Tibial nerve (tissue), 3 donors: Measurements from ENCODE around the gene NPM1.

Experiments
- POLR2A ChIP-seq, 2 donors: fragments of 450-650 bp; IDR thresholded peaks; one replicate each; pipeline ENCODE4 v1.6.1; 2017; ENCODE audit warnings: antibody characterized with exemption in 2 of 2, mild to moderate bottlenecking in 2 of 2, moderate library complexity in 2 of 2
- TF ChIP-seq, protein P1 (sequence below), 5 experiments: fragments of 200-600 bp in 3 of 5; fragments of 450-650 bp in 2 of 5; sonication (generic) in 3 of 5; IDR thresholded peaks; one replicate each; pipeline ENCODE4 v1.5.1; 2016 to 2019; ENCODE audit warnings: antibody characterized with exemption in 5 of 5, mild to moderate bottlenecking in 3 of 5, moderate library complexity in 2 of 5

DNA sequence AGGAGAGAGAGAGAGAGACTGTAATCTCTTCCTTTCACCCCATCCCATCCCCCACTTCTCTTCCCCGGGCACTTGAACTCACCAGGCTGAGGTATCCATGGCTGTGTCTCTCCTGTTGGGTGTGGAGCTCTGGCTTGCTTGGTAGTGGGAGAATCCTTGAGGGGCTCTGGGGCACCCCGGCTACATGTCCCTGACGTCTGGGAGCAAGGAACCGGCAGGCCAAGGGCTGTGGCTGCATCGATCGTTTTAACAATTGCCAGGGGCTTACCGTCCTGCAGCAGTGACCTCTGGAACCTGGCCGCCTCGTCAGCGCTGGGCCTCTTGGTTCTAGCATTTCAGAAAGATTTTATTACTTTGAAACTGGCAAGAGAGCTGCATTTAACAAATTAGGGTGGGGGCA is 61.8 kb downstream of the NPM1 start:
- no peak for TF ChIP-seq POLR2A (IDR thresholded peaks at IDR 0.05)
- TF ChIP-seq, protein P1, sequence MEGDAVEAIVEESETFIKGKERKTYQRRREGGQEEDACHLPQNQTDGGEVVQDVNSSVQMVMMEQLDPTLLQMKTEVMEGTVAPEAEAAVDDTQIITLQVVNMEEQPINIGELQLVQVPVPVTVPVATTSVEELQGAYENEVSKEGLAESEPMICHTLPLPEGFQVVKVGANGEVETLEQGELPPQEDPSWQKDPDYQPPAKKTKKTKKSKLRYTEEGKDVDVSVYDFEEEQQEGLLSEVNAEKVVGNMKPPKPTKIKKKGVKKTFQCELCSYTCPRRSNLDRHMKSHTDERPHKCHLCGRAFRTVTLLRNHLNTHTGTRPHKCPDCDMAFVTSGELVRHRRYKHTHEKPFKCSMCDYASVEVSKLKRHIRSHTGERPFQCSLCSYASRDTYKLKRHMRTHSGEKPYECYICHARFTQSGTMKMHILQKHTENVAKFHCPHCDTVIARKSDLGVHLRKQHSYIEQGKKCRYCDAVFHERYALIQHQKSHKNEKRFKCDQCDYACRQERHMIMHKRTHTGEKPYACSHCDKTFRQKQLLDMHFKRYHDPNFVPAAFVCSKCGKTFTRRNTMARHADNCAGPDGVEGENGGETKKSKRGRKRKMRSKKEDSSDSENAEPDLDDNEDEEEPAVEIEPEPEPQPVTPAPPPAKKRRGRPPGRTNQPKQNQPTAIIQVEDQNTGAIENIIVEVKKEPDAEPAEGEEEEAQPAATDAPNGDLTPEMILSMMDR (IDR thresholded peaks at IDR 0.05): no peak
